Adrenal gland (tissue), 5 donors: ENCODE measurements around the gene STK35.

Source experiments
- CTCF ChIP-seq, 6 experiments: fragments of 450-650 bp in 4 of 6; fragments of 200-600 bp in 2 of 6; sonication (generic) in 1 of 6; IDR thresholded peaks; 1 replicate in 5 of 6; 2 replicates in 1 of 6; pipeline versions ENCODE4 v1.5.1 to v1.8.0; 2016 to 2021; ENCODE audit warnings: antibody characterized with exemption in 6 of 6, mild to moderate bottlenecking in 2 of 6, moderate library complexity in 1 of 6
- POLR2A ChIP-seq, 2 donors: fragments of 450-650 bp; IDR thresholded peaks; one replicate each; pipeline ENCODE4 v1.6.1; 2017; ENCODE audit warnings: antibody characterized with exemption in 2 of 2, mild to moderate bottlenecking in 2 of 2, moderate library complexity in 1 of 2
- donor health status: DM: no; HTN: no; CAD: no.

GRCh38 chr20:2172305-2173175 lies 70.9 kb downstream of the STK35 start:
- TF ChIP-seq CTCF (IDR thresholded peaks at IDR 0.05) (peak; percentile 77 to 96 (median 90)), POLR2A (IDR thresholded peaks at IDR 0.05) (no peak)
